Measurements from ENCODE around the gene KPNA3.
A peak's percentile ranks its signal among the peaks of the same experiment; 100 is the strongest.

The KPNA3 gene

GRCh38 chr13:49670828-49671227 is 121.7 kb downstream of the KPNA3 start:
- no peak overlapping the region for H3K9ac ChIP-seq (ENCODE audit: low read length)
- H2AFZ ChIP-seq (ENCODE audit: low read depth, low read length): no peak overlapping the region
- TF ChIP-seq CTCF (IDR thresholded peaks at IDR 0.05; ENCODE audit: low read depth, low read length): no peak
- no peak for TF ChIP-seq EZH2phosphoT487 (IDR thresholded peaks at IDR 0.05; ENCODE audit: low read depth)
- H3K36me3 ChIP-seq (replicated peaks; ENCODE audit: low read depth, low read length): peaks cover 26% of the 10 kb centered on the region
- H3K79me2 ChIP-seq (ENCODE audit: low read length): peaks cover 17% of the 10 kb centered on the region
- H3K4me3 ChIP-seq (ENCODE audit: low read length): no peak overlapping the region
- no peak overlapping the region for H3K4me2 ChIP-seq (ENCODE audit: low read length)
- H4K20me1 ChIP-seq (ENCODE audit: insufficient read depth, low read length): peaks cover 12% of the 10 kb centered on the region; the same call in 1 of the 2 replicates
- H3K27me3 ChIP-seq (ENCODE audit: low read depth, low read length): no peaks in the 10 kb centered on the region
- no peaks in the 10 kb centered on the region for H3K9me3 ChIP-seq (ENCODE audit: insufficient read depth, low read length)
- no peak overlapping the region for H3K27ac ChIP-seq (ENCODE audit: low read length)
- H3K4me1 ChIP-seq (ENCODE audit: low read length): 0 out of 2 replicates have a peak, but pooled peaks cover 1% of the 10 kb centered on the region

- H2AFZ ChIP-seq (ENCODE audit: low read depth, low read length): no peak overlapping the region
- H3K4me3 ChIP-seq (ENCODE audit: low read length): no peak overlapping the region
- no peak overlapping the region for H3K9ac ChIP-seq (ENCODE audit: low read length)
- peaks cover 4% of the 10 kb centered on the region; the same call in 1 of the 2 replicates for H4K20me1 ChIP-seq (ENCODE audit: insufficient read depth, low read length)
- H3K9me3 ChIP-seq (ENCODE audit: insufficient read depth, low read length): no peaks in the 10 kb centered on the region
- peaks cover 16% of the 10 kb centered on the region for H3K36me3 ChIP-seq (replicated peaks; ENCODE audit: low read depth, low read length)
- peaks cover 7% of the 10 kb centered on the region for H3K79me2 ChIP-seq (ENCODE audit: low read length)
- no peak overlapping the region for H3K4me2 ChIP-seq (ENCODE audit: low read length)
- H3K27me3 ChIP-seq (ENCODE audit: low read depth, low read length): no peaks in the 10 kb centered on the region
- no peaks in the 10 kb centered on the region for H3K4me1 ChIP-seq (ENCODE audit: low read length)
- no peak overlapping the region for H3K27ac ChIP-seq (ENCODE audit: low read length)
- TF ChIP-seq CTCF (IDR thresholded peaks at IDR 0.05; ENCODE audit: low read depth, low read length): peak; percentile 58
- TF ChIP-seq EZH2phosphoT487 (IDR thresholded peaks at IDR 0.05; ENCODE audit: low read depth): no peak
Observed at GRCh38 chr13:49669735-49670309, 122.7 kb downstream of the KPNA3 start.

GRCh38 chr13:49667773-49668172 is 124.7 kb downstream of the KPNA3 start:
- Histone ChIP-seq H3K79me2 (ENCODE audit: low read length) (peaks cover 3% of the 10 kb centered on the region; the same call in 1 of the 2 replicates), H3K9ac (ENCODE audit: low read length) (no peak overlapping the region), H3K36me3 (replicated peaks; ENCODE audit: low read depth, low read length) (peaks cover 20% of the 10 kb centered on the region), H3K4me3 (ENCODE audit: low read length) (no peak overlapping the region), H3K27me3 (ENCODE audit: low read depth, low read length) (no peaks in the 10 kb centered on the region), H3K4me2 (ENCODE audit: low read length) (no peak overlapping the region), H3K27ac (ENCODE audit: low read length) (no peak overlapping the region), H4K20me1 (ENCODE audit: insufficient read depth, low read length) (no peaks in the 10 kb centered on the region; the same call in 1 of the 2 replicates), H3K4me1 (ENCODE audit: low read length) (no peaks in the 10 kb centered on the region), H2AFZ (ENCODE audit: low read depth, low read length) (no peak overlapping the region), H3K9me3 (ENCODE audit: insufficient read depth, low read length) (no peaks in the 10 kb centered on the region)
- TF ChIP-seq EZH2phosphoT487 (IDR thresholded peaks at IDR 0.05; ENCODE audit: low read depth) (no peak), CTCF (IDR thresholded peaks at IDR 0.05; ENCODE audit: low read depth, low read length) (no peak)

- Histone ChIP-seq H3K79me2 (ENCODE audit: low read length) (0 out of 2 replicates have a peak, but pooled peaks cover under 1% of the 10 kb centered on the region), H3K27me3 (ENCODE audit: low read depth, low read length) (no peaks in the 10 kb centered on the region), H3K4me3 (ENCODE audit: low read length) (no peak overlapping the region), H2AFZ (ENCODE audit: low read depth, low read length) (no peak overlapping the region), H3K9ac (ENCODE audit: low read length) (no peak overlapping the region), H4K20me1 (ENCODE audit: insufficient read depth, low read length) (no peaks in the 10 kb centered on the region), H3K27ac (ENCODE audit: low read length) (no peak overlapping the region), H3K4me2 (ENCODE audit: low read length) (no peak overlapping the region), H3K4me1 (ENCODE audit: low read length) (no peaks in the 10 kb centered on the region), H3K9me3 (ENCODE audit: insufficient read depth, low read length) (no peaks in the 10 kb centered on the region), H3K36me3 (replicated peaks; ENCODE audit: low read depth, low read length) (peaks cover 29% of the 10 kb centered on the region)
- TF ChIP-seq CTCF (IDR thresholded peaks at IDR 0.05; ENCODE audit: low read depth, low read length) (no peak), EZH2phosphoT487 (IDR thresholded peaks at IDR 0.05; ENCODE audit: low read depth) (no peak)
Observed at GRCh38 chr13:49664606-49665005, 127.9 kb downstream of the KPNA3 start.
